RWPE1 (cell line): ENCODE data around the gene NRXN3.
A peak's percentile ranks its signal among the peaks of the same experiment; 100 is the strongest.

Source experiments
- CTCF ChIA-PET: fragments of 350-600 bp; sonication (Branson Sonifier 250); formaldehyde crosslinking; extraction: SDS; loops from one replicate; lab custom pipeline; 2021; lab: Yijun Ruan, JAX
- POLR2A ChIA-PET: fragments of 400-600 bp; formaldehyde crosslinking; extraction: SDS; loops from one replicate; lab custom pipeline; 2020; ENCODE audit warnings: antibody characterized with exemption; ENCODE audit not compliant: low non-redundant PET; lab: Yijun Ruan, JAX
- DNase-seq: peaks from one replicate; pipeline ENCODE4 v3.0.0; 2012; ENCODE audit warnings: low spot score
- H3K27ac ChIP-seq: fragments of 450-650 bp; 2 replicates; pipeline ENCODE4 v1.5.1; 2017
- CTCF ChIP-seq: fragments of 450-650 bp; conservative IDR thresholded peaks from 2 replicates; pipeline ENCODE4 v1.5.1; 2017; ENCODE audit warnings: low read depth, mild to moderate bottlenecking

NRXN3 gene

DNA sequence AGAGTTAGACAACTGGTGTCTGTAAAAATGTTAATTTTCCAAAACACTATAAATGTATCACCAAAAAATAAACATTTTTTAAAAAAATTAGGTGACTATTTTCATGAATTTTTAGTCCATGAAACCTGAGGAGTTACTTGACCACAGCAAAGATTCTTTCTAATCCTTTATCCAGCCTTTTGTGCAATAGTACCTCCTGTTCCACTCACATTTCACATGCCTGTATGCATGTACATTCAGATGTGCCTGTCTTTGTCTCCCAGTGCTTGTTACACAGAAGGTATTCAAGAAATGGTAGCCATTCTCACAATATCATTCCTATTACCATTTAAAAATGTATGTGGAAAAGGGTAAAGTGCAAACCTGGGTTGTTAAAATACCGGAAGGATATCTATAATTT is 1184.2 kb downstream of the NRXN3 start:
- TF ChIP-seq CTCF, result no peak
- no peak for DNase-seq
- H3K27ac ChIP-seq, result no peak overlapping the region
- POLR2A ChIA-PET, result no interaction called here
- CTCF ChIA-PET, result no interaction called here

DNA sequence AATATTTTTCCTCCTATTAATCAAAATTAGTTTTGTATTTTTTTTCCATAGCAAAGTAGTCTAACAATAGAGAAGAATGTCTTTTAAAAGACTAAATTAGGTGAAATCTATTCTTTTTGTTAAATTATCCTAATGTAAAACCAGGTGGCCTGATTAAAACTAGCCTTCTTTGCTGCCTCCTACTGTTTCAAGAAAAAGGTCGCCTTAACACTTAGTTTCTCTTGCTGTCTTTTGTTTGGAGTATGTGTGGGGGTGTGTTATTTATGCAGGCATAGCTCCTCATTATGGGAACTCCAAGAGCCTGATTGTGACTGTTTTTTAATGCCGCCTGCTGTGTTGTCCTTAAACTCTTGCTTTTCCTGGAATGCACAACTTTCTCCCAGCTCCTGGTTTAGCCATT is 1185.9 kb downstream of the NRXN3 start:
- ChIA-PET POLR2A (no interaction called here), CTCF (no interaction called here)
- no peak overlapping the region for H3K27ac ChIP-seq
- TF ChIP-seq CTCF, result no peak
- DNase-seq, result no peak

DNA sequence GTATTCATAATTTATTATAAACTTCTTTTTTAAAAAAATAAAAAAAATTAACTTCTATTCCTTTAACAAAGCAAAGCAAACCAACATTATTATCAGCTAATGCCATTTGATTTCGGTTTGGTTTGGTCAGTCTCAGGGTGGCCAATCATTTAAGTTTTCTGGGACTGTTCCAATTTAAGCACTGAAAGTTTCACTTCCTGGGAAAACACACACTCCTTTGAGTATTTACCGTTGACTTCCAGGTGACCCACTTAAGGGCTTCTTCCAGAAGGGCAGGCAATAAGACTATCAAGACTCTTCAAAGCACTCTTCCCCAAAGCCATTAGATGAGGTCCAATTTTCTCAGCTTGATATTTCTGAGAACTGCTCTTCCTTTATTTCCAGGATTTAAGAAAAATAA is 1187.1 kb downstream of the NRXN3 start:
- CTCF ChIA-PET, result no interaction called here
- POLR2A ChIA-PET, result no interaction called here
- no peak for TF ChIP-seq CTCF
- H3K27ac ChIP-seq, result no peak overlapping the region
- no peak for DNase-seq

- no peak overlapping the region for H3K27ac ChIP-seq
- POLR2A ChIA-PET, result no interaction called here
- no peak for DNase-seq
- TF ChIP-seq CTCF, result no peak
- CTCF ChIA-PET, result interaction anchor here (0.5 to 0.7 kb wide), 2 partner anchors 334 to 1557 kb away, joined by 4 read pairs; no protein-coding TSS in a partner anchor
Observed at GRCh38 chr14:79363291-79363690, 1193.1 kb downstream of the NRXN3 start.

DNA sequence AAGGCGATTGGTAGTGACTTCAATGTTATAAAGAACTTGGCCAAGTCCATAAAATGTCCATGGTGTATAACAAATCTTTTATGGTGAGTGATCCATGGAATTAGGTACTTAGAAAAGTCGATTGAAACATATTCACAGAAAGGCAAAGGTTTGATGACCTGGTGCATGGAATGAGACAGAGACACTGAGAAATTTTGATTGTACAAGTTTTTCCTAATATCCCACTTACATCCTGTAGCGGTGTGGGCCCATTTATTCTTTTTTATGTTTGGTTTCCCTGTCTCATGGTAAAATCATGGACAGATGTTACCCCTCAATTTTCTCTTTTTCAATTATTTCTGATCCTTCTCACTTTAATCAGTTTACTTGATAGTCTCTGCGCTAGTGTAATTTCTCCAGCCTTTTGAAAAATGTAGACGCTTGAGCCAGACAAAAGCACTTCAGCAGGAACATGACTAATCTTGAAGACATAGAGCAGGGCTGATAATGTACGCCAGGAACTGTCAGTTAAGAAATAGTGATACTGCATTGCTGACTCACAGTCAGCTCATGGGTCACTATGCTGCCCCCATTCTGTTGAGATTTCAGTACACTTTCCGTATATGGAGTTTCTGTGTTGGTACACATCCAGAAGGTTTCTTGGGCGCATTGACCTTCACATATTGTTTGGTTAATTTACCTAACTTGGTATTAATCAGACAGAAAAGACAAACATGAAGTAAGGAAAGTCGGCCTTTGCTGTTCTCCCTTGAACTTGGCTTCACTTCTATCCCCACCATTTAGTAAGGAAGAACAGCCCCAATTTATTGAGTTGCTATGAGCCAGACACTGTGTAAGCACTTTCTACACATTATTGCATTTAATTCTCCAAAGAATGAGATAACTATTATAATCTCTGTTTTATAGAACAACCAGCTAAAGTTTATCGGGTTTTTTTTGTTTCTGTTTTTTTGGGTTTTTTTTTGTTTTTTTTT is 1199.5 kb downstream of the NRXN3 start:
- CTCF ChIA-PET, result no interaction called here
- peak; percentile 28 for DNase-seq
- TF ChIP-seq CTCF, result no peak
- no peak overlapping the region for H3K27ac ChIP-seq
- POLR2A ChIA-PET, result no interaction called here

DNA sequence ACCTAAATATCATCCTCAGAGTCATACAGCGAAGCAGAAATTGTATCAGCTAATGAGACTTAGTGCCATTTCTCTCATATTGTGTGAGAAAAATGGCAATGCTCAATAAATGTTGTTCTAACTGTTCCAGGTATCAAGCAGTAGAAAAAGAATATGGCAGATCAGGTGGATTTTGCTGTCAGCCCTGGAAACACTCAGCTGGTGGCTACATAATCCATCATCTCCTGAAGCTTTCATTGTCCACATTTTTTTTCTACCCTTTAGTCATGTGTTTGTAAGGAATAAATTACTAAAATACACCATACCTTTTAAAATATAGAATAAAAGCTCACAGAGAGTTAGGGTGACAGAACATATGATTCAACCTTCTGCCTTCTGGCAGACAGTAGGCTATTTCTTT is 1200.8 kb downstream of the NRXN3 start:
- DNase-seq, result no peak
- ChIA-PET POLR2A (no interaction called here), CTCF (no interaction called here)
- TF ChIP-seq CTCF, result no peak
- no peak overlapping the region for H3K27ac ChIP-seq
